ENCODE data around the gene IREB2. TPM values are rescaled to one million over a fixed set of nuclear protein-coding genes. Genes with fewer than 3 reads are reported as not detected.

Gene IREB2
- total and polyA plus RNA-seq, 2 experiments from 2014 or later: 23.4 to 68.4 TPM

- TF ChIP-seq CTCF (conservative IDR thresholded peaks at IDR 0.05; ENCODE audit: low read depth in 2 of 2) (no peak), NANOG (IDR thresholded peaks at IDR 0.05; ENCODE audit: borderline replicate concordance) (no peak), JUNB (IDR thresholded peaks at IDR 0.05; ENCODE audit: unreplicated experiment) (no peak), ZNF462 (CRISPR knock-in tag; IDR thresholded peaks at IDR 0.05) (no peak), STAT1 (IDR thresholded peaks at IDR 0.05; ENCODE audit: unreplicated experiment) (no peak), EZH2 (IDR thresholded peaks at IDR 0.05; ENCODE audit: low read depth, unreplicated experiment) (no peak)
These were observed 2.7 kb downstream of the IREB2 start (continued) for GRCh38 chr15:78440375-78441373.

All from GM23338 (cell line).